ENCODE data around the gene GPR137. TPM values are rescaled to one million over a fixed set of nuclear protein-coding genes. Genes with fewer than 3 reads are reported as not detected.

GPR137 gene
- total RNA-seq, 2 experiments from 2014 or later, result 18.3 to 52.3 TPM

GRCh38 chr11:64267207-64267945, 18.3 kb upstream of the GPR137 start:
- Histone ChIP-seq H3K9me2 (ENCODE audit: insufficient read depth, low read length) (no peaks in the 10 kb centered on the region), H3K4me1 (ENCODE audit: insufficient read depth, low read length, poor library complexity, severe bottlenecking) (peaks cover 23% of the 10 kb centered on the region), H3K79me2 (ENCODE audit: insufficient read depth, low read depth, low read length) (peaks cover 7% of the 10 kb centered on the region; the same call in 1 of the 2 replicates), H3K4me2 (ENCODE audit: low read length) (no peak overlapping the region; the same call in 1 of the 2 replicates), H3K27ac (ENCODE audit: low read depth, low read length, poor library complexity, severe bottlenecking) (no peak overlapping the region), H3K36me3 (ENCODE audit: insufficient read depth, low read length) (no peaks in the 10 kb centered on the region), H2AFZ (ENCODE audit: low read length) (no peak overlapping the region), H3K9me3 (ENCODE audit: low read length) (no peaks in the 10 kb centered on the region), H4K20me1 (ENCODE audit: insufficient read depth, low read length) (no peaks in the 10 kb centered on the region), H3K4me3 (ENCODE audit: low read depth, low read length, poor library complexity, severe bottlenecking) (no peak overlapping the region)
- DNase-seq (ENCODE audit: low spot score), result no peak
- intact Hi-C loops (cut with micrococcal nuclease; ENCODE audit: unreplicated experiment), result no loop called here
- TF ChIP-seq EZH2phosphoT487 (IDR thresholded peaks at IDR 0.05; ENCODE audit: borderline replicate concordance, low read depth, low read length) (no peak), CTCF (conservative IDR thresholded peaks at IDR 0.05; ENCODE audit: low read length) (no peak)
- ChIA-PET CTCF (ENCODE audit: unreplicated experiment) (no interaction called here), POLR2A (interaction anchor here (1.1 kb wide), 2 partner anchors 13 to 62 kb away, joined by 3 to 6 read pairs; no protein-coding TSS in a partner anchor)
- no TSS peak for BruUV-seq (replicated peaks)

GRCh38 chr11:64268025-64268892, 17.4 kb upstream of the GPR137 start:
- Histone ChIP-seq H4K20me1 (ENCODE audit: insufficient read depth, low read length) (no peaks in the 10 kb centered on the region), H3K4me3 (ENCODE audit: low read depth, low read length, poor library complexity, severe bottlenecking) (peak overlapping the region; percentile 86), H3K4me1 (ENCODE audit: insufficient read depth, low read length, poor library complexity, severe bottlenecking) (peaks cover 27% of the 10 kb centered on the region), H3K9me2 (ENCODE audit: insufficient read depth, low read length) (no peaks in the 10 kb centered on the region), H3K4me2 (ENCODE audit: low read length) (peak overlapping the region; percentile 74), H3K36me3 (ENCODE audit: insufficient read depth, low read length) (no peaks in the 10 kb centered on the region), H3K27ac (ENCODE audit: low read depth, low read length, poor library complexity, severe bottlenecking) (peak overlapping the region; percentile 91), H3K9me3 (ENCODE audit: low read length) (no peaks in the 10 kb centered on the region), H3K79me2 (ENCODE audit: insufficient read depth, low read depth, low read length) (peaks cover 11% of the 10 kb centered on the region; the same call in 1 of the 2 replicates), H2AFZ (ENCODE audit: low read length) (no peak overlapping the region)
- intact Hi-C loops (cut with micrococcal nuclease; ENCODE audit: unreplicated experiment), result no loop called here
- TF ChIP-seq EZH2phosphoT487 (IDR thresholded peaks at IDR 0.05; ENCODE audit: borderline replicate concordance, low read depth, low read length), result no peak
- TF ChIP-seq CTCF (conservative IDR thresholded peaks at IDR 0.05; ENCODE audit: low read length), result no peak
- no TSS peak for BruUV-seq (replicated peaks)
- DNase-seq (ENCODE audit: low spot score), result no peak
- POLR2A ChIA-PET, result interaction anchor here (1.1 kb wide), 2 partner anchors 14 to 63 kb away, joined by 3 to 6 read pairs; no protein-coding TSS in a partner anchor
- CTCF ChIA-PET (ENCODE audit: unreplicated experiment), result interaction anchor here (0.5 to 0.6 kb wide), 2 partner anchors 21 to 591 kb away, joined by 3 to 7 read pairs; no protein-coding TSS in a partner anchor

Data from OCI-LY7 (cell line).